DMS79 (cell line): ENCODE results near the gene DCX.

Source experiments
- DNase-seq: peaks from one replicate; lab custom pipeline; 2025; lab: John Stamatoyannopoulos, UW

The DCX gene

DNA sequence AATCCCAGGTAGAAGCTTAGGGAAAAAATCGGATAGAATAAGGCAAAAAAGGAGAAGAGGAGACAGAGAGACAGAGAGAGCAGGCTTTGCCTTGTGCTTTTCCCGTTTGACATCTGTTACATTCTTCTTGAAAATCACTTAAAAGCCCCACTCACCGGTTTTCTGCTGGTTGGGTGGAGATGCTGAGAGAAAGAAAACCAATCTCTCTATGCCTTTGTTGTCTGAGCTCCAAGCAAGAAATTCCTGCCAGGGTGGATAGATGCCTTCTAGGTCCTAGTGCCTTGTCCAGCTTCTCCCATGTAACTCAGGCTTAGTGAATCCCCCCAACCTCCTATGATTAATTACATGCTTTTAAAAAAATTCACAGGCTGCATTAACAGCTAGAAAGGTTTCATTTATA lies at the start of gene DCX:
Gene DCX, minus strand, starts transcription at position 210 of the 400 bp plus-strand sequence. CDS start 1,794 bp downstream, outside the sequence.
- DNase-seq = no peak

DNA sequence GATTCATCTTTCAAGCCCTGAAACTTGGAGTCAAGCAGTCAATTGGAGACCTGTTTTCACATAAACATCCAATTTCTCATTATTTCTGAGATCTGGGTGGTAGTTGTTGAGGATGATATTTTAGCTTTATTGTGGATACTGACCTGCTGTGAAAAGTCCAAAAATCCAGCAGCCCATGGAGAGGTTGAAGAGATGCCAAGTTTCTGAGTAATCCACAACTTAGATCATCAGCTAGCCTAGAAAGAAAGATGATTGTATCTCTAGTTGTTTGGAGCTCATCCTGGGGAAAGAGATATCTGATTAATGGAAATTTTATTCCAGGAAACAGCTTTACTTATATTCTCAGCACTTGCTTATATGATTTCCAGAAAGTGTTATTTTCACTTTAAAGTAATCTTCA lies 48.6 kb upstream of the DCX start:
- no peak for DNase-seq

DNA sequence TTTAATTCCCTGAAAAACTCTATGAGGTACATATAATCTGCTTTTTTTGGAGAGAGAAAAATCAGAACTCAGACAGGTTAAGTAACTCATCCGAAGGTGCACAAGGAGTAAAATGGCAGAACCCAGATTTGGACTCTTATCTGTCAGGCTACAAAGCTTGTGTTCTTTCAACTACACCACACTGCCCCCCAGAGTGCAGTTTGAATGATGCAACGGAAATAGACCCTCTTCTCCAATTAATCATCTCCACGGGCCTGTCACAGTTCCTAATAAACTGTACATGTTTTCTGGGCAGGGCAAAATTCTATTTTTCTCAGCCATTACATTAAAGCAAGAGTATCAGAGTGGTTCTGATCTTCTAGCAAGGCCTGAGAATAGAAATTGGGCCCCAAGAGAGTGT lies 35.3 kb upstream of the DCX start:
- no peak for DNase-seq

DNA sequence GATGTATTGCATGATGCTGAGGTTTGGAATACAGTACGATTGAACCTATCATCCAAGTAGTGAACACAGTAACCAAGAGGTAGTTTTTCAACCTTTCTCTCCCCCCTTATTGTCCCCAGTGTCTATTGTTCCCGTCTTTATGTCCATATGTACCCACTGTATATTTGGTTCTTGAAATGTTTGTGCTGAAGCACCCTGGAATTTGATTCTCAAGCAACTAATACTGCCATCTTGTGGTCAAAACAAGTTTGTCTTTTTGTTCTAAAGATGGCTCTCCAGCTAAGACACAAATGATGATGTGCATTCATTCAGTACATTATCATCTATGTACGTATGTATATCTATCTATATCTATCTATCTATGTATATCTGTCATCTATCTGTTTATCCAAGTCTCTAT lies 33.5 kb upstream of the DCX start:
- no peak for DNase-seq

DNA sequence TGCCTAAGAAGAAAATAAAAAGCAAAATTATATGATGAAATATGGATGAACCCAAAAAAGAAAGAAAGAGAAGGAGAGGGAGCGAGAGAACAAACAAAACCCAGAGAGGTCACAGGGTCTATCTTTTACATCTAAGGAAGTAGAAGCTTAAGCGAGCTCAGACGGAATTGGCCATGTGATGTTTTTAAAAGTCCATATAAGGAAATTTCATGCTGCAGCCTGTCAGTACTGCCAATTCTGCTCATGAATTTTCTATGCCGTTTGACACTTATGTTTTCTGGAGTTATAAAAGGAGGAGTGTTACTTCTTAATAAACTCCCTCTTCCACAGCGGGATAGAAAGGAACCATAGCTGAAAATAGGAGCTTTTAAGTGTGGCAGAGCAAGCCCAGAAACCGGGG lies 32.9 kb upstream of the DCX start:
- DNase-seq = no peak

DNA sequence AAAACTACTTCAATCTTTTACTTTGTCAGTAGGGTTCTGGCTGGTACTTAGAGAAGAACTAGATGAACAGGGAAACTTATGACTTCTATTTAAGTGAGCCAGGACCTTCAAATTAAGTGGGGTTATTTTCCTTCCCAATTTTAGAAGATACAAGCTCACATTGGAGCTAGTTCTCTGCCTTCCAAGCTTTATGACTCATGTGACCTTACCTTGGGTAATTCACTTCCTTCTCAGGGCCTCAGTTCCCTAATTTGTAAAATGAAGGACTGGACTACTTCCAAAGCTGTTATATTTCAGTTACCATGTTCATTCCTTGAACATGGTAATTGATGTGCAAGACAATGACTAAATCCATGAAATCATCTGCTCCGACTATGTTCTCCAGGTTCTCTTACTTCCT lies 32.0 kb upstream of the DCX start:
- DNase-seq = no peak

DNA sequence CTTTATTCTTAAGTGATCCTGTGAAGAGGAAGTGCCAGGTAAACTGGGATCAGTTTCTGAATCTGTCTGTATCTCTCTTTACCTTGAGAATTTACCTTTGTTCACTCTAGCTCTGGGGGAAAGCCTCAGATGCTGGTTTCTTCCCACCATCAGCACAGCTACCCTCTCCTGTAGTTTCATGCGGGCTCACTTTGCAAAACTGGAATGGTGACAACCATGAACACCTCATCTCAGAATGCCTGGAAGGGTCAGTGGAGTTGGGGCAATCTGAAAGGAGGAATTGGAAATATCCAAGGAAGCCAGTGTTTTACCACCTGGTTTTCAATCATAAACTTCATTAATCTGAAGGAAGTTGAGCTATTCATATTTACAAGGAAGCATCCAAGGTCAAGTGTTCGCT lies 30.8 kb upstream of the DCX start:
- no peak for DNase-seq

DNA sequence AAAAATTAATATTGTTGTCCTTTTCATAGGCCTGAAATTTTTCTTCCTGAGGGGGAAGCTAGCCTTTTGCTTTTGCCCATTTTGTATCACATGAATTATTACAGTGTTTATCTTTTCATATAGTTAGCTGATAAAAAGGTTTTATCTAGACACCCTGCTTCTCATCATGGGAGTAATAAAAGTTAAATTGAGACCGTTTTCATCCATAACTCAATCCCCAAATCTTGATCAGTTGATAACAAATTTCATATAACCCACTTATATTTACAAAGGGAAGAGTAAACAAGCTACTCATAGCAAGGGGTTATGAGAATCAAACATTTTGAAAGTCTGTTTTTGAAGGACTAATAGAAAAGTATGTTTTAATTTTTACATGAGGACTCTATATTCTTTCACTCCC lies 23.5 kb upstream of the DCX start:
- no peak for DNase-seq

DNA sequence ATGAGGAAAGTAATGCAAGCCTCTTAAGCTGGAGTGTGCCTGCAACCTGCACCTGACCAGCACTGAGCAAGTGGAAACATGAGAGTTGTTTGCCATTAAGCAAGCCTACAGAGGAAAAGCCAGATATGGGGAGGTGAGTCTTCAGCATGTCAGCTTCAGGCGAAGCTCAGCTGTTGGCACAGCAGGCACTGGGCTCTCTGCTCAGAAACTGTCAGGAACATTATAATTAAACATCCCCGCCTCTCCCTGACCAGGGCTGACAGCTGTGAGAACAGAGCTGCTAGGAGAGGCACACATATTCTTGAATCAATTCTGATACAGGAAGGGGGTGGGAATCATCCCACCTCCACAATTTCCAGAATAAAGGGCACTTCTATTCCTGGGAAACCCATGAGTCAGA lies 19.0 kb upstream of the DCX start:
- no peak for DNase-seq

DNA sequence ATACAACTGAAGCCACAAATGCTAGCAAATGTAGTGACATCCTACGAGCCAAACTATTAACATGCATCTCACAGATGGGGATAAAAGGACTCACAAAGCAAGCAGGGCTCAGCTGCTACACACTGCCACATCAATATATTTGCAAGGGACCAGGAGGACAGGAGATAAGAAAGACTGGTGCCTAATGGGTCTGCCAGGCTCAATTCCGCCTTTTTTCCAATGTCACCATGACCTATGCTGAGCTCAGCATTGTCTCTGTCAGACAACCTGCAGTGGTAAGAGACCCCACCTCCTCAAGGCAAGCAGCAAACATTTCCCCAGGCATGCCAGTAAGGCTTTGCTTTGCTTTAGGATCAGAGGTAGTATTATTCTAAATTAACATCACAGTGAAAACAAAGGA lies 435 bp downstream of the DCX start:
- DNase-seq = no peak

DNA sequence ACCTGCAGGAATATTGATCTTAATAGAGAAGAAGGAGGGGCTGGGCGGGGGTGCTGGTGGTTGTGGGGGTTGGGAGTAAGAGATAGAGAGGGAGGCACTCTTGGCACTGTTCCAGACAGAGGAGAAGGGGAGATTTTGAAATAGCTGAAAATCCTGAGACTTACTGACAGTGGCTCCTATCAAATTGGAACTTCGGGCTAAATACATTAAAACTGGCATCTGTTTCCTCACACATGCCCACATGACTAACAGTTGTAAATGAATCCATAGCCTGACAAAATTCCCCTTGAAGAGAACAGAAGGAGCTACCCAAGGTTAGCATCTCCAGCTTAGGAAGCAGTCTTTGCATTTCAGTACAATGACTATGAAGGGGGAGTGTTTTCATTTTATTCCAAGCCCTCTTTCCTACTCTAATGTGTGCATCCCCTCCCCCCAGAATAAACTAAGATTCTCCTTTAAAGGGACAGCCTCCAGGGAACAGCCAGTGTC lies 1.4 kb downstream of the DCX start:
- DNase-seq = no peak

DNA sequence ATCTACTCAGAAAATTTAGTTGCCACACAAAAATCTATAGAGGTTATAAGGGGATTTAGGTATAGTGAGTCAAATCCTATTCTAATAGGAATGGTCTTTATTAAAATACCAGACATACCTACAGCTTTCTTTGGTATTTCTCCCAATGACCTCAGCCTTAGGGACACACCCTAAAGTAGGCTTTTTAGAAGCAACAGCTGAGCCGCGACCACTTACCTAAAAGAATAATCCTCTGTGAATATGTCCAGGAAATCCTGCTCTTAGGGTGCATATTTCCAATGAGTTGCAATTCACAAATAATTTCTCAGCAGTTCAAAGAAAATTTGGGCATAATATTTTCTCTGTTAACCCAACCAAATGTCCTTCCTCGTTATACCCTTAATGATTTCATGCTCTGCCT lies 2.7 kb downstream of the DCX start:
- no peak for DNase-seq

DNA sequence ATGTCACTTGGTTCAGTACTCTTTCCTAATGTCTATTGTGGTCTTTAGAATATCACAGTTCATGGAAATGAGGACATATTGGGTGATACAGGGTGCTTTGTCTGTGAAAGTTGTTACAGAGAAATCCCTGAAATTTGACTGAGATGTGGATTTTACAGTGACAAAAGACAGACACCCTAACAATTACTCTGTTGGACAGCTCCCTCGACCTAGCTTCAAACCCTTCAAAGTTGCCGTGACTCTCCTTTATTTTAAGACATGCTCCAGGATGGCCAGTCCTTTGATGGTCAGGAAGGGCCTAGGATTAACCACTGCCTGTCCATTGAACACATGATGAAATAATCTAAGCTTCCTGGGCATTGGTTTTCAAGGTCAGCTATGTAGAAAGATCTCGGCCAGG lies 4.0 kb downstream of the DCX start:
- no peak for DNase-seq

DNA sequence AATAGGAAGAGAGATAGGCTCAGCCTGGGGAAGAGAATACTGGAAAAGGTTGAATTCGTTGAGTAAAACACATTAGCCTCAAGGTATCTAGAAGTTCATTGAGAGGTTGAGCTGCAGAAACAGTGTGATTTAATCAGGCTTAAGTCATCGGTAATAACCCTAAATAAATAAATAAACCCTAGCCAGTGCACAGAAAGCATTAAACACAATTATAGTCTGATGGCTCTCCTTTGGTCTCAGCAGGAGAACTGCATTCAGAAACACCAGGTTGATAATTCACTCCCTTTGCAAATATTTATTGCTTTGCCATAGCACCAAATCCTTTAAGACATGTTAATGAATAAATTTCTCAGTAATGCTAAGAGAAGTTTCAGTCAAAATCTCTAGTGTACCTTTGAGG lies 9.6 kb downstream of the DCX start:
- DNase-seq = no peak

DNA sequence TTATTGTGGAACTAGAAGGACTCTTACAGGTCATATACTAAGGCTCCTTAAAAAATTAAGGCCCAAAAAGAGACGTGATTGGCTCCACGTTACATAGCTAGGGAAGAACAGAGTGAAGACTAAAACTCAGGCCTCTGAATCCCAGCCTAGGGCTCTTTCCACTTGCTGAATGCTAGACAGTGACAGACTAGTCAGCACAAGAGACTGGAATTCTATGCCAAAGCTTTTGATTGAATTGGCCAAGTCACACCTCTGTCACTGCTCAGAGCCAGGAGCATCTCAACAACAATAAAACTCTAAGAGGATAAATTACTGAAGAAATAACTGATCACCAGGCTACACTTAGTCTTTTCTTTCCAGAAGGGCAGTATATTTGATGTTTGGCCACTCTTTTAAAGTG lies 16.8 kb downstream of the DCX start:
- DNase-seq = no peak

DNA sequence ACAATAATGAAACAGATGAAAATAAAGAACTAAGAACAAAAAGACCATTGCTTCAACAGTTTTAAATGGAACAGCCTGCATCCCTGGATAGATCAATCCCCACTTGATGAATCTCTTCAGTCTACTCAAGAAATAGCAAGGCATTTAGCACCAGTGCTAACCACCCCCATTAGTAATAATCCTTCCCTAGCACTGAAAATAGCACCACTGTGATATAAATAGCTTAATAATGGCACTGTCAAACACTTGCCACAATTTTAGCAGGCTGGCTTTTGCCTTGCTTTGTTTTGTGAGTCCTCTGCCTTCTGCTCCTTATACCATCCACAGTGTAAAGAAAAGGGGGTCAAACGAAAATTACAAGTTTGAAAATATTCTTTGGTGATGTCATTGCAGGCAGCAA lies 17.4 kb downstream of the DCX start:
- DNase-seq = no peak

DNA sequence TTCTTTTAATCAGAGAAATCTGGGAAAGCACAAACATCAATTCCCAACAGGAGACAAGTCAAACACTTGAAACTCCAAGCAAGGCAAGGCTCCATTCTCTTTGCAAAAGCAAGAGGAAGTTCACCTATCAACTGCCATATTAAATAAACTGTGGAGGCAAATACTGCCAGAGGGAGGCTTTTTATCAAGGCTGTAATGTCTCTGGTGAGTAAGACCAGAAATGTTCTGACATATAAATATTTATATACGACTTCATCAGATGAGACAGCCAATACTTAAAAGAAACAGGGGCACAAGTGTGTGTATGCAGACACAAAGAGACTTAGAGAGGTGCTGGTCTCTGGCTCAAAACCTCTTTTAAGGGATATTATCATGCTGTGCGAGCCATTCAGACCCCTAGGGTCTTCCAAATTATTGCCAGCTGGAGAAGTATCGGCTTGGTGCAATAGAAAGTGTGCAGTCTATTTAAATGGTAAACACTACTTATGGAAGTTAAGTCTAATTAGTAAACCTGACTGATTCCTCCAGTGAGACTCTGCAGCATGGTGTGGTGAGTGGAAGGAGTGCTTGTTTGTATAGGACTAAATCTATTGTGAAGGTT lies 24.4 kb downstream of the DCX start:
- no peak for DNase-seq

DNA sequence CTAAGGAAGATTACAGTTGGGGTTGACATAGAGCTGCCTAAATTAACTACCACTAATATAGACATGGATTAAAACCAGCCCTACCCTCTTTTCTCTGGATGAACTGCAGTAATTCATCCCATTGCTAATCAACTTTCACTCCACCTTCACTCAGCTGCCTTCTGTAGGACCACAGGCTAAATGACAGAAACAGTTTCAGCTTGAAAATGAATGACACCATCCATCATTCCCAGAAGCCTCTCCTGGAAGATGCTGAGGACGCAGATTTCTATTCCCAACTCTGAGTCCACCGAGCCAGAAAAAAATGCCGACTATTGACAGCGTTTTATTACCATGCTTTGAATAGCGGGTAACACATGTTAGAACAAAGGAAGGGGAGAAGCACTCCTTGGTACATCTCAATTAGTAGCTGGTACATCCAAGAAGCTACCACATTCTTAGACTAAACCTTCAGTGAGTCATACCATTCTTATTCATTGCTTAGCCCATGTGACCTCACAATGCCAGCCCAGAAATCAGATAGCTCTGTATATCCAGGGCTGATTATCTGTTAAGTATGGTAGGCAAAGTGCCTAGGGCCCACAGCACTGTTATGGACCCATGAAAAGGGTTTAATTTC lies 25.3 kb downstream of the DCX start:
- DNase-seq = no peak

DNA sequence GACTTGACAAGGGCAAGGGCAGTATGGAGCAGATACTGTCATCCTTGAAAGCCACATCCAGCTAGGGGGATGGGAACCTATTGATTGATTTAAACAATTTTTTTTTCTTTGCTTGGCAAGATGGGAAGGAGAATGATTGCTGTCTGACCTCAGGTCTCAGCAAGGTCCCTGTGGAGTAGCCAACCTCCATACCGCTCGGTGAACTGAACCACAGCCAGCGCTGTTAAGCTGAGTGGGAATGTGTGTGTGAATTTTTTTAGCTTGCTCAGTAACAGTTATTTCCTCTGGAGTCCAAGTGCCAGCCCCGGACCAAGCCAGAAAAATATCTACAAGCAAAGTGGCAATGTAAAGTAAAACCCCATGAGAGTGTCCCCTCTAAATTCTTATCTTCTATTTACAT lies 25.9 kb downstream of the DCX start:
- no peak for DNase-seq

DNA sequence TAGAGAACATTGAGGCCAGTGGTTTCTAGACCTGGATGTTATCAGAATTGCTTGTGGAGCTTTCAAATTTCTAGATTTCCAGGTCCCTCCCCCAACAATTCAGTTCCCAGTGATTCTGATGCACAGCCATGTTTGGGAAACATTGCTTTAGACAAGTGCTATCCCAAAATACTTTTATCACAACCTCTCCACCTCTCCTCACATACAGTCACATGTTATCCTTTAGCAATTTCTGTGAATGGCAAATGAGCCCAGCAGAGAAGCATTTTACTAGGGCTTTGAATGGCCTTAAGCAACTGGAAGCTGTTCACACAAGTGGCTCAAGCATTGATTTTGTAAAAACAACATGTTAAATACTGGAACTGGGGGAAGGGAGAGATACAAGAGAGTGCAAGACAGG lies 29.7 kb downstream of the DCX start:
- DNase-seq = no peak

DNA sequence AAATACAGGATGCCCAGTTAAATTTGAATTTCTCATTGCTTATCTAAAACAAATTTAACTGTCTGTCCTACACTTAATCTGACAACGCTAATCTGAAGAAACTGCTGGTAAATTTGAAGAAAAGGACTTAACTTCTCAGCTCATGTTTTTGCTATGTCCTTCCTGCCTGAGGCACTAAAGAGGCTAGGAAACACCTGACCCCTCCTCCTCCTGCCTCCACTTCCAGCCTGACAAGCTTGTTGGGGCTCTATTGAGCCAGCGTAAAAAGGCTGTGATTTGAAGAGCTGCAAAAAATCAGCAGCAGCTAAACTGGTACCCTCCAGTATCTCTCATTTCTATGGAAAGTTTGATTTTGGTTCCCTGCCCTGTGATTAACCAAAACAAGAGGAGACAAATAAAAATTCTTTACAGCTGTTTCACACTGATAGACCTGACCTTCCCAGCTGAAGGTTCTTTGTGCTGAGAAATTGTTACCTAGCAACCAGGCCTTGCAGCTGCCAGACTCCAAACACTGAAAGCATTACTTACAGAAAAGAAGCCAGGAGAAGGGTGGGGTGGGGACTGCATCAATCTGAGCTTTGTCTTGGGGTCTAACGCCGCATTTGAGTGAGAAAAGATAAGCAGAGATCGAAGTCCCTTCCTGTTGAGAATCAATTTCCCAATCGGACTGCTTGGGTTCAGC lies 35.0 kb downstream of the DCX start:
- DNase-seq = peak; percentile 71

DNA sequence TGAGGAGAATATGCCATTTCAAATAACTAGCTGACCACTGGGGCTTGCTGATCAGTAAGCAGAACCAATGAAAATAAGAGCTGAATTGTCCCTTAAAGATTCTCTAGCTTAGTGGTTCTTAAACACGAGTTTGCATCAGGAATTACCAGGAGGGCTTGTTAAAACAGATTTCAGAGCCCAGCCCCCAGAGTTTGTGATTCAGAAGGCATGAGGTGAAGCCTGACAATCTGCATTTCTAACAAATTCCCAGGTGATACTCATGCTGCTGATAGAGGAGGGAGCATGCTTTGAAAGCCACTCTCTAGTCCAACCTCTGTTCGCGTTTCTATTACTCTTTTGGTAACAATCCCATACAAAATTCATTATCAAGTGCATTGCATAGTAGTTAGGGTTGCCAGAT lies 35.5 kb downstream of the DCX start:
- DNase-seq = no peak

DNA sequence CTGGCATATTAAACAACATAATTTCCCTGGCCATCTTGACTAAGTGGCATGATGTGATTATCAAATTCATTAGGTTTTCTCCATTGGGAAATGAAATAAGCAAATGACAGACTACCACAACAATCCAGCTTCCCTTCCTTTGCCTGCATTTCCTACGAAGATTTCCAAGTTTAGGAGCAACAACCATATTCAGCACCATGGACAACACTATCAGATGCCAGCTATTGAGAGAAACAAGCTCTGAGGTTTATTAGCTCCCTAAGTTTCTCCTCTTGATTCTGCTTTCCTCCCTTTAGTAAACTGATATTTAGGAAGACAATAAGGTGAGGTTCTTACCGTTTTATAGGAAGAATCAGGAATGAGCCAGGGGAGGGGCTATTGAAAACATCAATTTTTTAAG lies 36.2 kb downstream of the DCX start:
- no peak for DNase-seq

DNA sequence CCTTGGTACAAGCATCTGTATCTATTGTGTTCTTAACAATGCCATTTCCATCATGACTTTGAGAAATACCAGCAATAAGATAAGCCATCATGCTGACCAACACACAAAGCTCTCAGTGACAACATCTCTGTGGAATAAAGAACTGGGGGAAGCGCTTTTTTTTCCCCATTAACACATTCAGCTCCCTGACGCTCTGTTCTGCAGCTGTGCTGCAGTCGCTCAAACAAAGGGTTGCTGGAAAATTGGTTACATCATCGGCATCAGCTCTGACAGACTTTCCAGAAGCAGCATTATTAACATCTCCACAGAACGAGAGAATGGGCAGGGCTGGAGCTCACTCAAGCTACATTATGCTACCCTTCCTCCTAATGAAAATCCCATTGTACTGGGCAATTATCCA lies 39.9 kb downstream of the DCX start:
- DNase-seq = no peak
